ENCODE measurements around the gene GRK3. TPM values are rescaled to one million over a fixed set of nuclear protein-coding genes. Genes with fewer than 3 reads are reported as not detected.

GRK3 gene
- total and polyA plus RNA-seq, 2 of the 4 experiments (the other 2 are of a cell fraction): 0.58 to 1.6 TPM

GRCh38 chr22:25688627-25689026 lies 124.2 kb downstream of the GRK3 start:
- no peak overlapping the region for H3K23ac ChIP-seq (ENCODE audit: low read depth, low read length)
- no peak overlapping the region for H3K4me3 ChIP-seq (ENCODE audit: insufficient read depth, low read depth, low read length)
- no peaks in the 10 kb centered on the region for H3K27me3 ChIP-seq (ENCODE audit: control insufficient read depth, insufficient read depth, low read length)
- H3K27ac ChIP-seq (ENCODE audit: insufficient read depth, low read length): no peak overlapping the region
- H4K20me1 ChIP-seq (ENCODE audit: insufficient read depth, low read length): no peaks in the 10 kb centered on the region
- ATAC-seq (ENCODE audit: low read depth) (no peak), DNase-seq (no peak)
- H2AK5ac ChIP-seq (ENCODE audit: low read depth, low read length): no peak overlapping the region
- 100% methylated on average over 2 of the region's 5 CpGs; no CpG with 5 or more reads in 1 of the 2 experiments for WGBS, 2 experiments (ENCODE audit: extremely low coverage in 2 of 2, insufficient read length in 1 of 2)
- H3K36me3 ChIP-seq (ENCODE audit: control insufficient read depth, insufficient read depth, low read length): no peaks in the 10 kb centered on the region
- no peaks in the 10 kb centered on the region for H3K9me1 ChIP-seq (ENCODE audit: insufficient read depth, low read length)
- BruUV-seq (replicated peaks): no TSS peak
- H2BK120ac ChIP-seq (ENCODE audit: low read depth, low read length): no peak overlapping the region
- no peak overlapping the region for H2BK15ac ChIP-seq (ENCODE audit: low read depth, low read length)
- ChIA-PET CTCF (no interaction called here), POLR2A (ENCODE audit: unreplicated experiment) (no interaction called here)
- no peaks in the 10 kb centered on the region for H3K4me1 ChIP-seq (ENCODE audit: control insufficient read depth, insufficient read depth, low read length)
- H2AK9ac ChIP-seq (replicated peaks; ENCODE audit: low read depth, low read length, poor library complexity): no peak overlapping the region
- H3K9ac ChIP-seq (ENCODE audit: low read depth, low read length): no peak overlapping the region
- H4K5ac ChIP-seq (ENCODE audit: low read depth, low read length): no peak overlapping the region
- H2AFZ ChIP-seq (replicated peaks; ENCODE audit: low read length, poor library complexity): no peak overlapping the region
- H3K56ac ChIP-seq (ENCODE audit: extremely low read depth, insufficient read depth, low read length): no peak overlapping the region
- no peaks in the 10 kb centered on the region for H3K9me3 ChIP-seq (ENCODE audit: control insufficient read depth, insufficient read depth, low read length)
- in situ Hi-C loops (cut with MboI; ENCODE audit: low sequenced_read_pairs) (no loop called here), dilution Hi-C loops (cut with HindIII; ENCODE audit: low sequenced_read_pairs, unreplicated experiment) (no loop called here), intact Hi-C loops (cut with micrococcal nuclease) (no loop called here)
- H4K8ac ChIP-seq (ENCODE audit: low read depth in 2 of 2, low read length in 2 of 2): no peak overlapping the region
- H2BK5ac ChIP-seq (ENCODE audit: low read depth, low read length, poor library complexity, severe bottlenecking): no peak overlapping the region
- H3K4me2 ChIP-seq (ENCODE audit: low read depth, low read length): no peak overlapping the region
- no peaks in the 10 kb centered on the region for H3K79me1 ChIP-seq (ENCODE audit: low read depth in 1 of 2, low read length in 2 of 2)
- H4K91ac ChIP-seq (ENCODE audit: insufficient read depth, low read depth, low read length): no peak overlapping the region
- no peak overlapping the region for H3K18ac ChIP-seq (ENCODE audit: low read depth, low read length)
- TF ChIP-seq, protein P1, sequence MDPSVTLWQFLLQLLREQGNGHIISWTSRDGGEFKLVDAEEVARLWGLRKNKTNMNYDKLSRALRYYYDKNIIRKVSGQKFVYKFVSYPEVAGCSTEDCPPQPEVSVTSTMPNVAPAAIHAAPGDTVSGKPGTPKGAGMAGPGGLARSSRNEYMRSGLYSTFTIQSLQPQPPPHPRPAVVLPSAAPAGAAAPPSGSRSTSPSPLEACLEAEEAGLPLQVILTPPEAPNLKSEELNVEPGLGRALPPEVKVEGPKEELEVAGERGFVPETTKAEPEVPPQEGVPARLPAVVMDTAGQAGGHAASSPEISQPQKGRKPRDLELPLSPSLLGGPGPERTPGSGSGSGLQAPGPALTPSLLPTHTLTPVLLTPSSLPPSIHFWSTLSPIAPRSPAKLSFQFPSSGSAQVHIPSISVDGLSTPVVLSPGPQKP (IDR thresholded peaks at IDR 0.05; ENCODE audit: borderline replicate concordance, low read depth, low read length): no peak
- TF ChIP-seq MXI1 (IDR thresholded peaks at IDR 0.05; ENCODE audit: borderline replicate concordance, low read depth, low read length) (no peak), MAFK (IDR thresholded peaks at IDR 0.05; ENCODE audit: low read depth, low read length) (no peak), NFE2L2 (IDR thresholded peaks at IDR 0.05; ENCODE audit: low read depth, low read length) (no peak), RCOR1 (IDR thresholded peaks at IDR 0.05; ENCODE audit: insufficient replicate concordance, low read length) (no peak), RAD21 (IDR thresholded peaks at IDR 0.05; ENCODE audit: low read length) (no peak), CEBPB (IDR thresholded peaks at IDR 0.05; ENCODE audit: low read depth, low read length) (peak; percentile 74)
- no peak overlapping the region for H3K14ac ChIP-seq (replicated peaks; ENCODE audit: low read depth, low read length)
- no peak overlapping the region for H3K4ac ChIP-seq (ENCODE audit: low read depth, low read length)
- no peak overlapping the region for H2BK20ac ChIP-seq (ENCODE audit: low read depth, low read length)

Measured in IMR-90 (cell line).